Bronchial epithelial cell (primary cell): ENCODE data around the gene ULBP1. TPM values are rescaled to one million over a fixed set of nuclear protein-coding genes. Genes with fewer than 3 reads are reported as not detected.
"Not testable (repeated sequence)": the region's sequence is repeated elsewhere in the genome, so short reads cannot be mapped to it uniquely, and the experiment has no call there.

ENCODE experiments used
- DNase-seq: peaks from one replicate; pipeline ENCODE4 v3.0.0-alpha.2; 2010; ENCODE audit warnings: low read depth
- FAIRE-seq: peaks from 2 replicates; lab custom pipeline; 2011; peaks lifted over from hg19 to GRCh38; lab: Jason Lieb, UNC
- H3K27me3 ChIP-seq: 2 replicates; pipeline ENCODE4 v1.5.1; 2011; ENCODE audit warnings: low read length; ENCODE audit not compliant: control insufficient read depth, insufficient read depth
- H3K36me3 ChIP-seq: 2 replicates; pipeline ENCODE4 v1.5.1; 2011; ENCODE audit warnings: low read length; ENCODE audit not compliant: control insufficient read depth, insufficient read depth
- H3K4me3 ChIP-seq: 2 replicates; pipeline ENCODE4 v1.5.1; 2011; ENCODE audit warnings: mild to moderate bottlenecking, low read depth, low read length, control low read depth
- CTCF ChIP-seq: IDR thresholded peaks from 2 replicates; pipeline ENCODE4 v1.5.1; 2011; ENCODE audit warnings: mild to moderate bottlenecking, moderate library complexity, low read length, control low read depth, inconsistent platforms; ENCODE audit not compliant: insufficient read depth, severe bottlenecking
- total RNA-seq: library from RNA; depleted of rRNA; stranded (reverse); fragments of >200 nt; gene quantifications from 2 replicates; pipeline ENCODE4 v1.2.1, GENCODE V29; 2014

Gene ULBP1
- total RNA-seq, 1 donor from 2014 or later = 1.1 TPM

GRCh38 chr6:149990661-149991471 is 27.1 kb downstream of the ULBP1 start:
- peak overlapping the region; percentile 19 for H3K4me3 ChIP-seq
- TF ChIP-seq CTCF = no peak
- no peak for FAIRE-seq

DNA sequence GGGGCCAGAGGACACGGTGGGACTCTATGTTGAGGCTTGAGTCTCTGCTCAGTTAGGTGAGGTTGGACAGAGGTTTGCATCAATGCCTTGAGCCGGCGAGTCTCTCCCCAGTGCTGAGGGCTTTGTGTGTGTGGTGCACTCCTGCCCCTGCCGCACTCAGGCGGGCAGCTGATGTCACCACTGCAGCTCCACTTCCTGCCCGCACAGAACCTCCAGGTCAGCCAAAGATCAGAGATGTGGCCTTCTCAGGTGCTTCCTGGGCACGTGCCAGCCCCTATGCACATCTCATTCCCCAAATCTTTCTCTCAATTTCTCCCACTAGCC is 27.7 kb downstream of the ULBP1 start:
- H3K27me3 ChIP-seq = peaks cover 55% of the 10 kb centered on the region
- DNase-seq, H3K36me3 ChIP-seq, H3K4me3 ChIP-seq: not testable (repeated sequence)
- peak; percentile 93 for FAIRE-seq

More at GRCh38 chr6:149990661-149991471, 27.1 kb downstream of the ULBP1 start:
- DNase-seq = no peak
- Histone ChIP-seq H3K36me3 (no peaks in the 10 kb centered on the region), H3K27me3 (peaks cover 57% of the 10 kb centered on the region)

DNA sequence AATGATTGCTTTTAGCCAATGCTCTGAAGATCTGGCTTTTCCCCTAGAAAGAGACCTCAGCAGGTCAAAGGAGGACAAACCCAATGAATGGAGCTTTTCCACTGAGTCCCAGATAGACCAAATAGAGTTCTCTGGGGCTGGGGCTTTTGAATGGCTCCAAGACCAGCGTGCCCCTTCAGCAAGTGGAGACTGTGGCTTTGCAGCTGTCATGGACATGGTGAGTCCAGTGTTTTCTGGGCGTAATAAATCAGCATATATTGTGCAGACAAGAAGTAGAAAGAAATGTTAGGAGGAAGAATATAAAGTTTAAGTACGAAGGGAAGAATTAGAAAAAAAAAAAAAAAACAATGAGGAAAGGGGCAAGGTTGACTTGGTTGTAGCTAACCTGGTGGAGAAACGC is 28.1 kb downstream of the ULBP1 start:
- Histone ChIP-seq H3K36me3 (no peaks in the 10 kb centered on the region), H3K4me3 (no peak overlapping the region), H3K27me3 (peaks cover 52% of the 10 kb centered on the region)
- FAIRE-seq (no peak), DNase-seq (no peak)
- TF ChIP-seq CTCF = no peak

DNA sequence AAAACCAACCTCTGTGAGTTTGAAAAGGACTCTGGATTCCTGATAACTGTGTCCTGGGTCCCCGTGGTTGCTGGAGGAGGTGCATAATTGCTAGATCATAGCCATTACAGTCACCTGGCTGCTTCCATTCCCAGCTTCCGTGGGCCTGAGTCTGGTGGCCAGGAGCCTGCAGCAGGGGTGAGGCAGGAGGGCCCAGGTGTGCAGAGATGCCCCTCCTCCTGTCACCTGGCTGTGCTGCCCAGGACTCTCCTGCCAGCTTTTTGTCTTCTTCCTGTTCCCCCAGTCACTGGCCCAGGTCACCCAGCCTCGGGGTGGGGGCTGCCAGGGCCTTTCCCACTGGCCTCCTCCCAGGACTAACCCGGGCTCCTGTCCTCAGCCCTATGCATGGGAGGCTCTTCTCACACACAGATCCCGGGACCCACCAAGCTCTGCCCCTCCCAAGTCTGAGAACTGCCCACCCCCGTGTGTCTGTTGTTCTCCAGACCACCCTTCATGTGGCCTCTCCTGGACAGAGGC is 31.6 kb downstream of the ULBP1 start:
- DNase-seq (no peak), FAIRE-seq (no peak)
- H3K4me3 ChIP-seq = no peak overlapping the region
- H3K27me3 ChIP-seq = peaks cover 30% of the 10 kb centered on the region
- TF ChIP-seq CTCF = no peak
- no peaks in the 10 kb centered on the region for H3K36me3 ChIP-seq

GRCh38 chr6:149995971-149996370 is 32.2 kb downstream of the ULBP1 start:
- TF ChIP-seq CTCF = no peak
- Histone ChIP-seq H3K27me3 (peaks cover 24% of the 10 kb centered on the region), H3K4me3 (no peak overlapping the region), H3K36me3 (no peaks in the 10 kb centered on the region)
- FAIRE-seq (no peak), DNase-seq (no peak)

DNA sequence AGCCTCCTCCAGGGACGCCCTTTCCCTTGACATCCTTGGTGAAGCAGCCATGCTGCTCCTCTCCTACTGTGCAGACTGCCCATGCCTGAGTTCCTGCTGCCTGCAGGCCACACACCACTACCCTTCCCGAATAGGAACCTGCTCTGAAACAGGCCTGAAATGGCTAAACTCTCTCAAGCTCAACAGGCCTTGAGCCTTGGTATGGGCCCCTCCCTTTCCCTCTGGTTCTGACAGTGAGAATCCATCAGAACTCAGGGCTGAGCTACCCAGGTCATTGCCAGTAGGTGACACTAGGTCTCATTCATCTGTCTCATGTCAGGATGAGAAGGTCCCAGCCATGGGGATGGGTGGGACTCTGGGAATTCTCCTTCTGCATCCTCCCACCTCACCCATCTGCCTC is 35.9 kb downstream of the ULBP1 start:
- DNase-seq = no peak
- H3K27me3 ChIP-seq = peaks cover 6% of the 10 kb centered on the region
- no peak for FAIRE-seq

More for the DNA sequence above, 35.9 kb downstream of the ULBP1 start:
- no peak for TF ChIP-seq CTCF
- Histone ChIP-seq H3K4me3 (no peak overlapping the region), H3K36me3 (no peaks in the 10 kb centered on the region)
